Astrocyte of the cerebellum (primary cell): ENCODE data around the gene EFHD2.

ENCODE experiments used
- DNase-seq: peaks from one replicate; pipeline ENCODE4 v3.0.0-alpha.2; 2011; ENCODE audit warnings: low read depth
- H3K4me3 ChIP-seq: 2 replicates; pipeline ENCODE4 v1.5.1; 2011; ENCODE audit warnings: mild to moderate bottlenecking, low read depth, low read length, moderate library complexity
- CTCF ChIP-seq: IDR thresholded peaks from 2 replicates; pipeline ENCODE4 v1.5.1; 2012; ENCODE audit warnings: low read length, low read depth, moderate library complexity, mild to moderate bottlenecking; ENCODE audit errors: missing control alignments
- in situ Hi-C: cut with HindIII; loops from 2 replicates; pipeline ENCODE4 v1.10.0; 2017; ENCODE audit warnings: low sequenced_read_pairs

Gene EFHD2

GRCh38 chr1:15409388-15410222, at the start of gene EFHD2:
Gene EFHD2 (plus strand): TSS chr1:15409888. CDS start chr1:15409972, 84 bp downstream.
- TF ChIP-seq CTCF, result no peak
- H3K4me3 ChIP-seq, result peak within 1 kb of the TSS; percentile 87
- DNase-seq, result no peak
- in situ Hi-C loops, result loop anchor here (5.0 kb wide), 1 partner anchor 157 kb away; no protein-coding TSS in a partner anchor

- TF ChIP-seq CTCF, result no peak
- H3K4me3 ChIP-seq, result no peak overlapping the region
- in situ Hi-C loops, result no loop called here
- no peak for DNase-seq
Measured at GRCh38 chr1:15360700-15361099, 49.0 kb upstream of the EFHD2 start.

DNA sequence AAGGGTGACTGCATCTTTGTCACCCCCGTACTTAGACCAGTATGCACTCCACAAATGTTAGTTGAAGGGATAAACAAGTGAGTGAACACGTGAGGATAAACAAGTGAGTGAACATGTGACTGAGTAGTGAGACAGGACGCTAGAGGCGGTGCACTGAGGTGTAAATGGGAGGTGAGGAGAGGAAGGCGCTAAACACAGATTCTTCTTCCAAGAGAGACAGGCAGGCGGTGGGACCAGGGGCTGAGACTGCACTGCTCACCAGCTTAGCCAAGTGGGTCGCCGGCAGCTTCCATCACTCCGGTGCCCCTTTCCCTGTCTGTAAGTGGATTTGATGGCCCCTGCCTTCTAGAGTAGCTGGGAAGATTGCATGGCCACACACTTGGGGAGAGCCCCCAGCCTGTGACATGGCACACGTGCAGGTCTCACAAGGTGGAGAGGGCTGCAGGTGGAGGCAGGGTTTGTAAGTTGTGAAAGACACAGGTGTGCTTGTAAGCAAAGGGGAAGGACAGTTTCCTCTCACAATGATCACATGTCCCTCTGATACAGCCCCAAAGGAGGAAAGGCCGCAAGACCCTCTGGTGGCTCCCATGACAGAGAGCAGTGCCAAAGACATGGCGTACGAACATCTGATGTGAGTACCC, 47.5 kb upstream of the EFHD2 start:
- no peak overlapping the region for H3K4me3 ChIP-seq
- in situ Hi-C loops, result no loop called here
- no peak for DNase-seq
- TF ChIP-seq CTCF, result no peak

DNA sequence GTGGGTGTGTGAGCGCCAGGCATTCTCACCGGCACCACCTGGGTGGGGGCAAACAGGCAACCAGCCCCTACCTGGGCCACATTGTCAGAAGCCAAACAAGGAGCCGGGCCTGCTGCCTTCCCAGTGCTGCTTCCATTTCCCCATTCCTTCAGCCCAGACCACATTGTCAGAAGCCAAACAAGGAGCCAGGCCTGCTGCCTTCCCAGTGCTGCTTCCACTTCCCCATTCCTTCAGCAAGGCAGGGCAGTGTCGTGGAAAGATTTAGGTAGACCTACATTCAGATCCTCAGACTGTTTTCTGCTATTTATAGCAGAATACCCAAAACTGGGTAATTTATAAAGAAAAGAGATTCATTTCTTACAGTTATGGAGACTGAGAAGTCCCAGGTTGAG, 47.0 kb upstream of the EFHD2 start:
- no peak for TF ChIP-seq CTCF
- DNase-seq, result no peak

GRCh38 chr1:15364740-15365139, 44.9 kb upstream of the EFHD2 start:
- H3K4me3 ChIP-seq, result no peak overlapping the region
- in situ Hi-C loops, result no loop called here
- no peak for TF ChIP-seq CTCF
- no peak for DNase-seq

More for the DNA sequence above, 47.0 kb upstream of the EFHD2 start:
- no peak overlapping the region for H3K4me3 ChIP-seq
- in situ Hi-C loops, result no loop called here

DNA sequence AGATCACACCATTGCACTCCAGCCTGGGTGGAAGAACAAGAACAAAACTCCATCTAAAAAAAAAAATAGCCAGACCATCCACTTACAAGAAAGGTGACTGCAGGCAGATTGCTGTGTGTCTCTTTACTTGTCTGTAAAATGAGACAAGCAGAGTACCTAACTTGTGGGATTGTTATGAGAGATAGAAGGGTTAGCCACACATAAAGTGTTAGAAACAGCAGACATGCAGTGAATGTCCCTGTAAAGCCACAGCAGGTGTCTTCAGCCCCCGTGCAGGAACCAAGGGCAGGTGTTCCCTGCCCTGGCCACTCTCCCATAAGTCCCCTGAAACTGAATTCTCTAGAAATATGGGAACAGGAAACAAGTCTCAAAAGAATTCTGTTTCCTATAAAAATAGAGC, 40.8 kb upstream of the EFHD2 start:
- DNase-seq, result no peak
- in situ Hi-C loops, result no loop called here

More for the DNA sequence above, 40.8 kb upstream of the EFHD2 start:
- H3K4me3 ChIP-seq, result no peak overlapping the region
- TF ChIP-seq CTCF, result no peak
